ENCODE measurements around the gene FBXO31.
"Not testable (repeated sequence)": the region's sequence is repeated elsewhere in the genome, so short reads cannot be mapped to it uniquely, and the experiment has no call there.

Gene FBXO31

DNA sequence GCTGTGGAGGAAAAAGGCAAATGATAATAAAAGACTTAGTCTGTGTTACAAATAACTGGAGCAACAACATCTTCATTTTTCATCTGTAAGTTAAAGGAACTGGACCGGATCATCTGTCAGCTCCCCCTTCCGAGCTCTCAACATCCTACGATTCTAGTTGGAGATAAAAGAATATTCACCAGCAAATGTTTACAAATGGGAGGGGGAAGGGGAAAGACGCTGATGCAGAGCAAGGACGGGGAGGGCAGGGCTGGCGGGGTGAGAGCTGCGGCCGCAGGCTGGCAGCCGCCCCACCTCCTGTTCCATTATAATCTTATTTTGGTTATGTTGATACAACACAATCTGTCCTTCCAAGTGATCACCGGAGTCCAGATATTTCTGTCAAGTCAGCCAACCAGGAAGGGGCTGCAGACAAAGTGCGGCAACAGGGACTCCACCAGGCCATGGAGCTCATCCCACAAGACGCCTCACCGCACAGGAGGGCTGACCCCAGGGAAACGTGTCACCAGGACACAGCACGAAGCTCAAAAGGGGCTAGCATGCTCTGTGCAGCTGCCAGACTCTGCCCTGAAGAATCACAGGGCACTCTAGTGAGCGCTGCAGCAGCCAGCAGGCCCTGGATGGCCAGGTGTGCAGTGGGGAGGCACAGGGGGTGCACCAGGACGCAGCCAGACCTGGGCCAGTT is 19.7 kb downstream of the FBXO31 start:
- peak overlapping the region; percentile 63 to 97 (median 92) for H3K4me2 ChIP-seq
- peak overlapping the region in 6 of 10 experiments; percentile 1 to 49 (median 32); a peak in 9 of 20 replicates for H3K4me3 ChIP-seq
- H3K36me3 ChIP-seq = peaks cover 40 to 74% (median 53%) of the 10 kb centered on the region in 11 experiments
- peak overlapping the region in 6 of 11 experiments; percentile 22 to 65 (median 54); a peak in 11 of 22 replicates for H3K27ac ChIP-seq
- peaks cover 96 to 100% (median 100%) of the 10 kb centered on the region in 11 experiments for H4K20me1 ChIP-seq
- H3K27me3 ChIP-seq = peaks cover 0 to 97% (median 0%) of the 10 kb centered on the region in 11 experiments; a peak in 7 of 22 replicates
- TF ChIP-seq Cebpa-rat (IDR thresholded peaks at IDR 0.05) = no peak
- peak overlapping the region in 7 of 11 experiments; percentile 13 to 65 (median 47); a peak in 15 of 22 replicates for H3K9ac ChIP-seq
- no peaks in the 10 kb centered on the region for H3K9me3 ChIP-seq (replicated peaks in 1 of 11)
- H3K4me1 ChIP-seq = peaks cover 24 to 60% (median 45%) of the 10 kb centered on the region in 10 experiments

DNA sequence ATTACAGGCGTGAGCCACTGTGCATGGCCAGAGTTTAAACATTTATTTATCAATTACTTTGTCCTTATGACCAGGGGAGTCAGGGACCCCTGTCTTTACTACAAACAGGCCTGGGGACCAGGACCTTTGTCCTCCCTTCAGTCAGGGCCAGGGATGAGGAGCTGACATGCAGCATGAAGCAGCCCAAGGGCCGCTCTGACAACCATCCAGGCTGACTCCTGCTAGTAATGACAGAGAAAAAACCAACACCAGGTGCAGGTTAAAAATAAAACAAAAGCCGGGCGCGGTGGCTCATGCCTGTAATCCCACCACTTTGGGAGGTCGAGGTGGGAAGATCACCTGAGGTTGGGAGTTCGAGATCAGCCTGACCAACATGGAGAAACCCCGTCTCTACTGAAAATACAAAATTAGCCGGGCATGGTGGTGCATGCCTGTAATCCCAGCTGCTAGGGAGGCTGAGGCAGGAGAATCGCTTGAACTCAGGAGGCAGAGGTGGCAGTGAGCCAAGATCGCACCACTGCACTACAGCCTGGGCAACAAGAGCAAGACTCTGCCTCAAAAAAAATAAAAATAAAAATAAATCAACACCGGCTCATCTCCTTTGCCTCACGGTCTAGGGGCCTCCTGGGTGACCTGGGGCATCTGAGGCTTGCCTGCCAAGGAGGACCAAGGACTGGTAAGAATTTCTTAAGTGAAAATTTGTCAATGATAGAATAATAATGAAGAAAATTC is 20.6 kb downstream of the FBXO31 start:
- peaks cover 0 to 99% (median 0%) of the 10 kb centered on the region in 11 experiments; a peak in 7 of 22 replicates for H3K27me3 ChIP-seq
- H3K4me3 ChIP-seq; H3K9me3 ChIP-seq (replicated peaks in 1 of 11): not testable (repeated sequence)
- peaks cover 49 to 83% (median 62%) of the 10 kb centered on the region in 11 experiments for H3K36me3 ChIP-seq
- H3K4me2 ChIP-seq = peak overlapping the region in 7 of 11 experiments; percentile 88 to 97 (median 92); a peak in 12 of 22 replicates
- H3K4me1 ChIP-seq = peaks cover 15 to 51% (median 36%) of the 10 kb centered on the region in 10 experiments
- peaks cover 94 to 100% (median 100%) of the 10 kb centered on the region in 11 experiments for H4K20me1 ChIP-seq
- peak overlapping the region in 3 of 11 experiments; percentile 55 to 65 (median 62); a peak in 2 of 22 replicates for H3K9ac ChIP-seq
- H3K27ac ChIP-seq = 0 out of 22 replicates have a peak overlapping the region, but pooled peaks of 1 of the 11 experiments have one; percentile 64

DNA sequence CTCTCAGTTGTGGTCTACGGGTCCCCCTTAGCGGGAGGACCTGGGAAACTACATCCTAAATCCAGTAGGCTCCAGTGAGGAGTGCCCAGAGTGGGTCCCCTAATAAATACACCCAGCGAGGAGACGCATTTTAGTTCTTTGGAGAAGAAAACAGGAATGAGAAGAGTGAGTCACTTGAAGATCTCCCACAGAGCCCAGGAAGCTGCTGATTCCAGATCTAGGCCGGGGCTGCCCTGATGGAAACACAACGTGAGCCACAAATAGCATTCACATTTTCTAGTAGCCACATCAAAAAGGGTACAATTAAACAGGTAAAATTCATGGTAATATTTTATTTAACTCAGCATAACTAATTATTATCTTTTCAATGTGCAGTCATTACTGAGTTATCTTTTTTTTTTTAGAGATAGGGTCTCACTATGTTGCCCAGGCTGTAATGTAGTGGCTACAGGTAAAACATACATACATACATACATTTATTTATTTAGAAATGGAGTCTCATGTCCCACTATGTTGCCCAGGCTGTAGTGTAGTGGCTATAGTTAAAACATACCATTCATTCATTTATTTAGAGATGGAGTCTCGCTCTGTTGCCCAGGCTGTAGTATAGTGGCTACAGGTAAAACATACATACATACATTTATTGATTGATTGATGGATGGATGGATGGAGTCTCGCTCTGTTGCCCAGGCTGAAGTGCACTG is 21.5 kb downstream of the FBXO31 start:
- Histone ChIP-seq H3K4me2 (no peak overlapping the region), H3K27me3 (peaks cover 0 to 94% (median 0%) of the 10 kb centered on the region in 11 experiments; a peak in 7 of 22 replicates), H3K36me3 (peaks cover 58 to 87% (median 66%) of the 10 kb centered on the region in 11 experiments), H3K27ac (no peak overlapping the region), H3K4me3 (no peak overlapping the region), H3K4me1 (peaks cover 9 to 41% (median 27%) of the 10 kb centered on the region in 10 experiments), H4K20me1 (peaks cover 86 to 100% (median 98%) of the 10 kb centered on the region in 11 experiments), H3K9ac (no peak overlapping the region), H3K9me3 (replicated peaks in 1 of 11) (no peaks in the 10 kb centered on the region)
- no peak for TF ChIP-seq Cebpa-rat (IDR thresholded peaks at IDR 0.05)

DNA sequence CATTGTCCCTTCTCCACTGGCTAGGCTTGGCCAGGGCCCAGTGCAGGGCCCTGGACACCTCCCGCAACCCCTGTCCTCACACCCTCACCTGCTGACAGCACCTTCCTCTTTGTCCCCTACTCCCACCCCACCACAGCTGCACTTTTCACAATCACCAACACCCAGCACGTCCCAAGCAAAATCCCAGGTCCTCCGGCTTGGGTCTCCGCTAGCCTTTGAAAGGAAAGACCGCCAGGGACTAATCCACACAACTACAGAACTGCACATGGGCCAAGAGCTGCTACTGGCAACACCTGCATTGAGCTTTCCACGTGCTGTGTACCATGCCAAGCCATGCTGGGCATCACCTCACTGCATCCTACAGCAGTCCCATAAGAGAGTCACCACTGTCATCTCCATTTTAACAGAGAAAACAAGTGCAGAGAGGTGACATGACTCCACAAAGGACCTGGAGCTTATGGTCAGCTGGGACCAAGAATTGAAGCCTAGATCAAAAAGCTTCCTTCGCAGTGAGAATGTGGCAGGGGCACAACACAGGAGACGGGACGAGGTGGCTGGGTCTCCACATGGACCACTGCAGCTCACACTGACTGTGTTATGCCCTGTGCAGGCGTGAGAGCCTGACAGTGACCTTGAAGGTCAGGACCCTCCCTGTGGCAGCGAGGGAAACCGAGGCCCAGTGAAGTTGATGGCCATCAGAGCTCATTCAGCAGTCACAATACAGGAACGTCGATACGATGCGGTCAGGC is 22.5 kb downstream of the FBXO31 start:
- no peak for TF ChIP-seq Cebpa-rat (IDR thresholded peaks at IDR 0.05)

DNA sequence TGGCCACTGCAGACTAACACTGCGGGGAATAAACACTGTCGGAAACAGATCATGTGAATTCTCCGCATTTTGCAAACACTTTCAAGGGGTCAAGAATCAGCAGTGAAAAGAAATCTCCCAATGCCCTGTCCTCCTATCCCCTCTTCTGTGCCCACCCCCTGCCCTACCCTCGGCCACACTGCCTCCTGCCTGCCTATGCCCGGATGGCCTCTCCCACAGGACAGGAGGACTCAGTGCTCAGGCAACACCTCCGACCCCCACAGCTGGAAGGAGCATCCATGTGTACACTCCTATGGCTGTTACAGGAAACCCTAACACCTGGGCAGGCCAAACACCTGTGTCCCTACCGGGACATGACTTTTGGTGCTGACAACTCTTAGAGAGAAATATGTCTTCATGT is 24.5 kb downstream of the FBXO31 start:
- Histone ChIP-seq H3K9me3 (replicated peaks in 1 of 11) (no peaks in the 10 kb centered on the region), H3K36me3 (peaks cover 56 to 96% (median 77%) of the 10 kb centered on the region in 11 experiments), H3K27ac (no peak overlapping the region), H3K4me3 (no peak overlapping the region), H4K20me1 (peaks cover 67 to 100% (median 98%) of the 10 kb centered on the region in 11 experiments), H3K9ac (no peak overlapping the region), H3K27me3 (peaks cover 0 to 75% (median 0%) of the 10 kb centered on the region in 11 experiments; a peak in 6 of 22 replicates), H3K4me1 (peaks cover 3 to 17% (median 9%) of the 10 kb centered on the region in 10 experiments), H3K4me2 (no peak overlapping the region)
- no peak for TF ChIP-seq Cebpa-rat (IDR thresholded peaks at IDR 0.05)

More for the DNA sequence above, 22.5 kb downstream of the FBXO31 start:
- H4K20me1 ChIP-seq = peaks cover 75 to 100% (median 98%) of the 10 kb centered on the region in 11 experiments
- no peak overlapping the region for H3K27ac ChIP-seq
- H3K9me3 ChIP-seq (replicated peaks in 1 of 11) = no peaks in the 10 kb centered on the region
- peaks cover 0 to 93% (median 0%) of the 10 kb centered on the region in 11 experiments; a peak in 6 of 22 replicates for H3K27me3 ChIP-seq
- peaks cover 9 to 32% (median 25%) of the 10 kb centered on the region in 10 experiments for H3K4me1 ChIP-seq
- no peak overlapping the region for H3K9ac ChIP-seq
- peaks cover 56 to 87% (median 70%) of the 10 kb centered on the region in 11 experiments for H3K36me3 ChIP-seq
- no peak overlapping the region for H3K4me3 ChIP-seq
- no peak overlapping the region for H3K4me2 ChIP-seq

DNA sequence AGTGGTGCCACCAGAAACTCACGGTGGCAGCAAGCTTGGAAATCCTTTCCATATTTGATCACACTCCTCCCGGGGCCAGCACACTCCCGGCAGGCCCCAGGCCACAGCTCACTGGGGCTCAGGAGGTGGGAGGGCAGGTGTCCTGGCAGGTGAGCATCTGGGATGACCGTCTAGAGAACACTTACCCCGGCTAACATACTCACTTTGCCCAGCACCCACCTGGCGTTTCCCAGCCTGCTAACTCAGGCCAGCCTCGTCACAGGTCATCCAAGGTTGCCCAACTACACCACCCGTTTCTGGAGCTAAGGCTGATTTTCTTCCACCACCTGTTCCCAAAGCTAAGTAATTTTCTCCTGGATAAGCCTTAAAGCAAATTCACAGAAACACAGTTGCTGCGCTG is 24.9 kb downstream of the FBXO31 start:
- H3K4me3 ChIP-seq = no peak overlapping the region
- no peak for TF ChIP-seq Cebpa-rat (IDR thresholded peaks at IDR 0.05)
- H4K20me1 ChIP-seq = peaks cover 67 to 100% (median 98%) of the 10 kb centered on the region in 11 experiments
- no peak overlapping the region for H3K27ac ChIP-seq
- H3K4me1 ChIP-seq = peaks cover 0 to 13% (median 5%) of the 10 kb centered on the region in 10 experiments; a peak in 15 of 20 replicates
- no peaks in the 10 kb centered on the region for H3K9me3 ChIP-seq (replicated peaks in 1 of 11)
- no peak overlapping the region for H3K4me2 ChIP-seq
- H3K36me3 ChIP-seq = peaks cover 58 to 99% (median 81%) of the 10 kb centered on the region in 11 experiments
- peaks cover 0 to 71% (median 0%) of the 10 kb centered on the region in 11 experiments; a peak in 5 of 22 replicates for H3K27me3 ChIP-seq
- H3K9ac ChIP-seq = no peak overlapping the region

DNA sequence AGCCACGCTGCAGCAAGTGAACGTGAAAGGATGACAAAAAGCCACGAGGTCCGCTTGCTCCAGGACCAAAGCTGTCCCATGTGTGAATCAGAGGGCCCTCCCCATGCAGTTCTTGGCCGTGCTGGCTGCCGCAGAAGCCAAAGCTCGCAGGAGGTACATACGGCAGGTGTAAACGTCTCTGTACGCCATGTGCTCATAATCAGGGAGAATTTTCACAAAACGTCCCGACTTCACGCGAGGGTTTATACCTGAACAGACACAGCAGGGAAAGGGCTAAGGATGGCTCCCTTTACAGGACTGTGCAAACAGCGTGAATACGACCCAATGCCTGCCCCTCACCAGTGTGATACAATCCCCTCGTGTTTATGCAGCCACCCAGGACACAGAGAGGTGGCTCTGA is 25.3 kb downstream of the FBXO31 start:
- Histone ChIP-seq H3K4me3 (no peak overlapping the region), H4K20me1 (peaks cover 67 to 100% (median 98%) of the 10 kb centered on the region in 11 experiments), H3K9ac (no peak overlapping the region), H3K27me3 (peaks cover 0 to 66% (median 0%) of the 10 kb centered on the region in 11 experiments; a peak in 5 of 22 replicates), H3K4me2 (no peak overlapping the region), H3K4me1 (peaks cover 0 to 8% (median under 1%) of the 10 kb centered on the region in 10 experiments; a peak in 11 of 20 replicates), H3K9me3 (replicated peaks in 1 of 11) (no peaks in the 10 kb centered on the region), H3K36me3 (peaks cover 63 to 99% (median 86%) of the 10 kb centered on the region in 11 experiments), H3K27ac (no peak overlapping the region)
- no peak for TF ChIP-seq Cebpa-rat (IDR thresholded peaks at IDR 0.05)

DNA sequence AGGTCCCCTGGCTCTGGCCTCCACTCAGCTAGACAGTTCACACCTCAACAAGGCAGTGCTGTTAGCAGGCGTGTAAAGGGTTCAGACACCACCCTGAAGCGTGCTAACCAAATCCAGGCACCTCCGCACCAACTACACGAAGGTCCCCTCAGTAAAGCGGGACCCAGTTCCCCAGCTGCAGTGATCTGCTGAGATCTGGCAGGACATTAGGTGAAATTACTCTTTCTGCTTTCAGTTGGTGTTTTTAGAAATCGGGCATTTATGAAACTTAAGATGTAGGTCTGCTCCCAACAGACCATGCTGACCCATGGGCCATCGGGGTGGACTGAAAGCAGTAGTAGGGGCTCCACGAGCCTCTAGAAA is 27.1 kb downstream of the FBXO31 start:
- H3K27ac ChIP-seq = no peak overlapping the region
- no peaks in the 10 kb centered on the region for H3K9me3 ChIP-seq (replicated peaks in 1 of 11)
- H3K27me3 ChIP-seq = peaks cover 0 to 49% (median 0%) of the 10 kb centered on the region in 11 experiments; a peak in 5 of 22 replicates
- no peak for TF ChIP-seq Cebpa-rat (IDR thresholded peaks at IDR 0.05)
- no peak overlapping the region for H3K9ac ChIP-seq
- no peaks in the 10 kb centered on the region for H3K4me1 ChIP-seq
- H3K36me3 ChIP-seq = peaks cover 57 to 100% (median 82%) of the 10 kb centered on the region in 11 experiments
- peaks cover 67 to 100% (median 97%) of the 10 kb centered on the region in 11 experiments for H4K20me1 ChIP-seq
- H3K4me2 ChIP-seq = no peak overlapping the region
- H3K4me3 ChIP-seq = no peak overlapping the region

Measured in BLaER1 treated with 17β-estradiol and CSF1 and Interleukin-3, amounts not matched to agents 10 nM and 100 nM (cell line).